ENCODE data around the gene IL20. TPM values are rescaled to one million over a fixed set of nuclear protein-coding genes. Genes with fewer than 3 reads are reported as not detected.

The IL20 gene
- total and polyA plus RNA-seq, 10 of the 15 experiments (the other 5 are each of a cell fraction or from before 2014, with no cell fraction given) = 0.08 to 0.13 TPM; not detected in 8

GRCh38 chr1:206854401-206855129 lies 10.9 kb upstream of the IL20 start:
- CTCF ChIA-PET = interaction anchor here (1.0 to 6.8 kb wide), 8 partner anchors 12 to 127 kb away, joined by 3 to 52 read pairs (median 4); no protein-coding TSS in a partner anchor
- H4K20me1 ChIP-seq (ENCODE audit: control insufficient read depth, insufficient read depth) = no peaks in the 10 kb centered on the region
- H3K4me1 ChIP-seq (ENCODE audit: control insufficient read depth, insufficient read depth, low read length) = no peaks in the 10 kb centered on the region
- no peak overlapping the region for H3K4me2 ChIP-seq (ENCODE audit: control insufficient read depth, insufficient read depth)
- in situ Hi-C loops (cut with MboI) = no loop called here
- RAD21 ChIA-PET (ENCODE audit: unreplicated experiment) = no interaction called here
- no peak for FAIRE-seq
- intact Hi-C loops (cut with micrococcal nuclease; ENCODE audit: unreplicated experiment) = no loop called here
- no peak overlapping the region for H3K27ac ChIP-seq (ENCODE audit: control insufficient read depth, insufficient read depth)
- no peak for ATAC-seq
- no peak for DNase-seq (ENCODE audit: low read depth, low spot score)
- POLR2A ChIA-PET = no interaction called here
- BruUV-seq (replicated peaks) = no TSS peak
- no peak for TF ChIP-seq PML (IDR thresholded peaks at IDR 0.05; ENCODE audit: low read length)
- TF ChIP-seq CUX1 (IDR thresholded peaks at IDR 0.05; ENCODE audit: insufficient replicate concordance, low read depth, low read length) = no peak
- TF ChIP-seq BCL11A (IDR thresholded peaks at IDR 0.05; ENCODE audit: low read depth, low read length) = no peak
- TF ChIP-seq MEF2A (IDR thresholded peaks at IDR 0.05; ENCODE audit: insufficient read depth, low read depth, low read length) = no peak
- no peak for TF ChIP-seq REST (IDR thresholded peaks at IDR 0.05; ENCODE audit: low read depth, low read length)
- H3K9ac ChIP-seq (ENCODE audit: control insufficient read depth, insufficient read depth, low read length) = no peak overlapping the region
- no peaks in the 10 kb centered on the region for H3K79me2 ChIP-seq (ENCODE audit: control insufficient read depth, insufficient read depth, low read length)
- H3K36me3 ChIP-seq (ENCODE audit: control insufficient read depth in 2 of 2, insufficient read depth in 2 of 2, low read length in 1 of 2) = no peaks in the 10 kb centered on the region
- 74% methylated on average over 3 of the region's 3 CpGs for WGBS (ENCODE audit: insufficient coverage, insufficient replicate concordance, low lambda C conversion rate, missing lambda C conversion rate)
- H2AFZ ChIP-seq (ENCODE audit: control insufficient read depth, low read depth, low read length) = no peak overlapping the region
- SMC1A ChIA-PET (ENCODE audit: uncharacterized antibody, unreplicated experiment) = interaction anchor here (0.8 to 1.5 kb wide), 3 partner anchors 9 to 128 kb away, joined by 3 to 4 read pairs (median 3); no protein-coding TSS in a partner anchor
- H3K27me3 ChIP-seq (replicated peaks in 1 of 2; ENCODE audit: control insufficient read depth in 2 of 2, insufficient read depth in 2 of 2, low read length in 1 of 2) = no peaks in the 10 kb centered on the region; a peak in 1 of 4 replicates
- H3K4me3 ChIP-seq = no peak overlapping the region
- H3K9me3 ChIP-seq (replicated peaks; ENCODE audit: control insufficient read depth, insufficient read depth, low read length) = no peaks in the 10 kb centered on the region; the same call in 1 of the 3 replicates

Measured in GM12878 (cell line).